ENCODE results near the gene NQO2. TPM values are rescaled to one million over a fixed set of nuclear protein-coding genes. Genes with fewer than 3 reads are reported as not detected.

Gene NQO2
- total and polyA plus RNA-seq, 2 of the 13 experiments (the other 11 are each of a cell fraction or from before 2014, with no cell fraction given), result 32.2 to 56.5 TPM

DNA sequence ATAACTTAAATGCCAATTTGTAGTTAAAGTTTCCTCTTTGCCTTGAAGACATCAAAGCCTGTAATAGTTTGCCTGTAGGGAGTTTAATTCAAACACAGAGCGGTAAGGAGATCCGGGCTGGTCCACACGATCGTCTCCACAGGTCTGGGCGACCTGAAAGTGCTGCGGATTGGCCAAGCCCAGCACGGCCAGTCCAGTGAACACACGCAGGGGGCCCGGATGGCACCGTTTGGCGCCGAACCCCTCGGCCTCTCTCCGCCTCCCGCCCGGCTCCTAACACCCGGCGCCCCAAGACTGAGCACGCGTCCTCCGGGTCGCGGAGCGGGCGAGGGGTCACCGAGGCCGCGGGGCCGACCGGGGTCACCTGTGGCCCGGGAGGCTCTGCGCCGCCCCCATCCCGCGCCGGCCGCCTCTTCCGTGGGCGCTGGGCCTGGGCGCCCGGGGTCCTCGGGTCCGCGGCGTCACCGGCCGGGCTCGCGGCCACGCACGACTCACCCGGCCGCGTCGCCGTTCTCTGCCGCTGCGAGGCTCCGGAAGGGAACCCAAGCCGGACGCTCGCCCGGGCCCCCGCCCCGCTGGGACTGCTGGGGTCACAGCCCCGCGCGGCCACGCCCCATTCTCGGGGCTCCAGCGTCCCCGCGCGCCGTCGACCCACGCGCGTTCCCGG lies 28.8 kb upstream of the NQO2 start:
- intact Hi-C loops (cut with micrococcal nuclease; ENCODE audit: unreplicated experiment), result loop anchor here (2.0 kb wide), 1 partner anchor 18 kb away; no protein-coding TSS in a partner anchor
- Histone ChIP-seq H3K9me3 (ENCODE audit: low read length) (no peaks in the 10 kb centered on the region), H3K27ac (ENCODE audit: extremely low read length, insufficient read depth, low read length) (peak overlapping the region; percentile 63), H3K79me2 (ENCODE audit: insufficient read depth, low read length) (no peaks in the 10 kb centered on the region), H3K4me1 (ENCODE audit: insufficient read depth, low read length) (peaks cover 43% of the 10 kb centered on the region), H3K27me3 (ENCODE audit: control insufficient read depth in 1 of 2, insufficient read depth in 2 of 2, low read length in 2 of 2) (peaks cover 0 to 3% of the 10 kb centered on the region in 2 experiments; a peak in 1 of 5 replicates), H2AFZ (ENCODE audit: low read length) (no peak overlapping the region), H4K20me1 (ENCODE audit: insufficient read depth, low read length) (no peaks in the 10 kb centered on the region), H3K36me3 (replicated peaks in 1 of 2; ENCODE audit: control insufficient read depth in 1 of 2, insufficient read depth in 2 of 2, low read length in 2 of 2) (no peaks in the 10 kb centered on the region), H3K4me2 (ENCODE audit: low read depth, low read length) (peak overlapping the region; percentile 81), H3K4me3 (replicated peaks in 1 of 3; ENCODE audit: insufficient read depth in 1 of 3, low read depth in 2 of 3, low read length in 3 of 3) (peak overlapping the region; percentile 61 to 84 (median 68)), H3K9ac (ENCODE audit: insufficient read depth, low read depth, low read length) (peak overlapping the region; percentile 72)
- ChIA-PET POLR2A (interaction anchor here (0.7 to 1.7 kb wide), 11 partner anchors 10 to 130 kb away, joined by 3 to 25 read pairs (median 7); partner anchors contain the start of gene SERPINB1), CTCF (ENCODE audit: low intra/inter-chr PET ratio, low total read pairs) (no interaction called here)
- 3% methylated on average over 16 of the region's 80 CpGs for whole genome bisulfite sequencing (ENCODE audit: low lambda C conversion rate)
- no TSS peak for BruUV-seq (replicated peaks)
- in situ Hi-C loops (cut with HindIII; ENCODE audit: extremely low pct_ligation_motif_present, low pct_unique_long_range_greater_than_20kb), result no loop called here
- FAIRE-seq (no peak), DNase-seq (ENCODE audit: low spot score) (no peak), ATAC-seq (peak; percentile 81)
- TF ChIP-seq HDAC2 (CRISPR knock-in tag; IDR thresholded peaks at IDR 0.05), result no peak
- no peak; the same call in 1 of the 2 replicates for TF ChIP-seq ZNF777 (CRISPR knock-in tag; IDR thresholded peaks at IDR 0.05)
- TF ChIP-seq MXI1 (IDR thresholded peaks at IDR 0.05; ENCODE audit: borderline replicate concordance, low read depth, low read length), result no peak
- no peak for TF ChIP-seq IKZF1 (IDR thresholded peaks at IDR 0.05)
- TF ChIP-seq ZNF766 (CRISPR knock-in tag; IDR thresholded peaks at IDR 0.05; ENCODE audit: borderline replicate concordance), result peak; percentile 79
- TF ChIP-seq, protein P1, sequence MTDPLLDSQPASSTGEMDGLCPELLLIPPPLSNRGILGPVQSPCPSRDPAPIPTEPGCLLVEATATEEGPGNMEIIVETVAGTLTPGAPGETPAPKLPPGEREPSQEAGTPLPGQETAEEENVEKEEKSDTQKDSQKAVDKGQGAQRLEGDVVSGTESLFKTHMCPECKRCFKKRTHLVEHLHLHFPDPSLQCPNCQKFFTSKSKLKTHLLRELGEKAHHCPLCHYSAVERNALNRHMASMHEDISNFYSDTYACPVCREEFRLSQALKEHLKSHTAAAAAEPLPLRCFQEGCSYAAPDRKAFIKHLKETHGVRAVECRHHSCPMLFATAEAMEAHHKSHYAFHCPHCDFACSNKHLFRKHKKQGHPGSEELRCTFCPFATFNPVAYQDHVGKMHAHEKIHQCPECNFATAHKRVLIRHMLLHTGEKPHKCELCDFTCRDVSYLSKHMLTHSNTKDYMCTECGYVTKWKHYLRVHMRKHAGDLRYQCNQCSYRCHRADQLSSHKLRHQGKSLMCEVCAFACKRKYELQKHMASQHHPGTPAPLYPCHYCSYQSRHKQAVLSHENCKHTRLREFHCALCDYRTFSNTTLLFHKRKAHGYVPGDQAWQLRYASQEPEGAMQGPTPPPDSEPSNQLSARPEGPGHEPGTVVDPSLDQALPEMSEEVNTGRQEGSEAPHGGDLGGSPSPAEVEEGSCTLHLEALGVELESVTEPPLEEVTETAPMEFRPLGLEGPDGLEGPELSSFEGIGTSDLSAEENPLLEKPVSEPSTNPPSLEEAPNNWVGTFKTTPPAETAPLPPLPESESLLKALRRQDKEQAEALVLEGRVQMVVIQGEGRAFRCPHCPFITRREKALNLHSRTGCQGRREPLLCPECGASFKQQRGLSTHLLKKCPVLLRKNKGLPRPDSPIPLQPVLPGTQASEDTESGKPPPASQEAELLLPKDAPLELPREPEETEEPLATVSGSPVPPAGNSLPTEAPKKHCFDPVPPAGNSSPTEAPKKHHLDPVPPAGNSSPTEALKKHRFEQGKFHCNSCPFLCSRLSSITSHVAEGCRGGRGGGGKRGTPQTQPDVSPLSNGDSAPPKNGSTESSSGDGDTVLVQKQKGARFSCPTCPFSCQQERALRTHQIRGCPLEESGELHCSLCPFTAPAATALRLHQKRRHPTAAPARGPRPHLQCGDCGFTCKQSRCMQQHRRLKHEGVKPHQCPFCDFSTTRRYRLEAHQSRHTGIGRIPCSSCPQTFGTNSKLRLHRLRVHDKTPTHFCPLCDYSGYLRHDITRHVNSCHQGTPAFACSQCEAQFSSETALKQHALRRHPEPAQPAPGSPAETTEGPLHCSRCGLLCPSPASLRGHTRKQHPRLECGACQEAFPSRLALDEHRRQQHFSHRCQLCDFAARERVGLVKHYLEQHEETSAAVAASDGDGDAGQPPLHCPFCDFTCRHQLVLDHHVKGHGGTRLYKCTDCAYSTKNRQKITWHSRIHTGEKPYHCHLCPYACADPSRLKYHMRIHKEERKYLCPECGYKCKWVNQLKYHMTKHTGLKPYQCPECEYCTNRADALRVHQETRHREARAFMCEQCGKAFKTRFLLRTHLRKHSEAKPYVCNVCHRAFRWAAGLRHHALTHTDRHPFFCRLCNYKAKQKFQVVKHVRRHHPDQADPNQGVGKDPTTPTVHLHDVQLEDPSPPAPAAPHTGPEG (CRISPR knock-in tag; IDR thresholded peaks at IDR 0.05), result no peak
- TF ChIP-seq ARID2 (CRISPR knock-in tag; IDR thresholded peaks at IDR 0.05; ENCODE audit: borderline replicate concordance), result no peak
- TF ChIP-seq, protein P2, sequence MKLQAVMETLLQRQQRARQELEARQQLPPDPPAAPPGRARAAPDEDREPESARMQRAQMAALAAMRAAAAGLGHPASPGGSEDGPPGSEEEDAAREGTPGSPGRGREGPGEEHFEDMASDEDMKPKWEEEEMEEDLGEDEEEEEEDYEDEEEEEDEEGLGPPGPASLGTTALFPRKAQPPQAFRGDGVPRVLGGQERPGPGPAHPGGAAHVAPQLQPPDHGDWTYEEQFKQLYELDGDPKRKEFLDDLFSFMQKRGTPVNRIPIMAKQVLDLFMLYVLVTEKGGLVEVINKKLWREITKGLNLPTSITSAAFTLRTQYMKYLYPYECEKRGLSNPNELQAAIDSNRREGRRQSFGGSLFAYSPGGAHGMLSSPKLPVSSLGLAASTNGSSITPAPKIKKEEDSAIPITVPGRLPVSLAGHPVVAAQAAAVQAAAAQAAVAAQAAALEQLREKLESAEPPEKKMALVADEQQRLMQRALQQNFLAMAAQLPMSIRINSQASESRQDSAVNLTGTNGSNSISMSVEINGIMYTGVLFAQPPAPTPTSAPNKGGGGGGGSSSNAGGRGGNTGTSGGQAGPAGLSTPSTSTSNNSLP (IDR thresholded peaks at IDR 0.05; ENCODE audit: low read depth, low read length), result no peak
- no peak for TF ChIP-seq ZNF850 (CRISPR knock-in tag; conservative IDR thresholded peaks at IDR 0.05)
- TF ChIP-seq, protein P3, sequence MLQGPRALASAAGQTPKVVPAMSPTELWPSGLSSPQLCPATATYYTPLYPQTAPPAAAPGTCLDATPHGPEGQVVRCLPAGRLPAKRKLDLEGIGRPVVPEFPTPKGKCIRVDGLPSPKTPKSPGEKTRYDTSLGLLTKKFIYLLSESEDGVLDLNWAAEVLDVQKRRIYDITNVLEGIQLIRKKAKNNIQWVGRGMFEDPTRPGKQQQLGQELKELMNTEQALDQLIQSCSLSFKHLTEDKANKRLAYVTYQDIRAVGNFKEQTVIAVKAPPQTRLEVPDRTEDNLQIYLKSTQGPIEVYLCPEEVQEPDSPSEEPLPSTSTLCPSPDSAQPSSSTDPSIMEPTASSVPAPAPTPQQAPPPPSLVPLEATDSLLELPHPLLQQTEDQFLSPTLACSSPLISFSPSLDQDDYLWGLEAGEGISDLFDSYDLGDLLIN (CRISPR knock-in tag; IDR thresholded peaks at IDR 0.05; ENCODE audit: borderline replicate concordance), result no peak
- no peak for TF ChIP-seq NR2F6 (IDR thresholded peaks at IDR 0.05)
- no peak for TF ChIP-seq NR2F6 (CRISPR knock-in tag; IDR thresholded peaks at IDR 0.05)
- TF ChIP-seq, protein P4, sequence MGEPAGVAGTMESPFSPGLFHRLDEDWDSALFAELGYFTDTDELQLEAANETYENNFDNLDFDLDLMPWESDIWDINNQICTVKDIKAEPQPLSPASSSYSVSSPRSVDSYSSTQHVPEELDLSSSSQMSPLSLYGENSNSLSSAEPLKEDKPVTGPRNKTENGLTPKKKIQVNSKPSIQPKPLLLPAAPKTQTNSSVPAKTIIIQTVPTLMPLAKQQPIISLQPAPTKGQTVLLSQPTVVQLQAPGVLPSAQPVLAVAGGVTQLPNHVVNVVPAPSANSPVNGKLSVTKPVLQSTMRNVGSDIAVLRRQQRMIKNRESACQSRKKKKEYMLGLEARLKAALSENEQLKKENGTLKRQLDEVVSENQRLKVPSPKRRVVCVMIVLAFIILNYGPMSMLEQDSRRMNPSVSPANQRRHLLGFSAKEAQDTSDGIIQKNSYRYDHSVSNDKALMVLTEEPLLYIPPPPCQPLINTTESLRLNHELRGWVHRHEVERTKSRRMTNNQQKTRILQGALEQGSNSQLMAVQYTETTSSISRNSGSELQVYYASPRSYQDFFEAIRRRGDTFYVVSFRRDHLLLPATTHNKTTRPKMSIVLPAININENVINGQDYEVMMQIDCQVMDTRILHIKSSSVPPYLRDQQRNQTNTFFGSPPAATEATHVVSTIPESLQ (CRISPR knock-in tag; conservative IDR thresholded peaks at IDR 0.05), result no peak
